KOPT-K1 (cell line): ENCODE results near the gene P2RY14.

Experiments used
- H3K27ac ChIP-seq: fragments of 200-600 bp; sonication (generic); 2 replicates; pipeline ENCODE4 v1.5.1; 2016; ENCODE audit warnings: antibody characterized with exemption, mild to moderate bottlenecking, low read depth, low read length; ENCODE audit not compliant: poor library complexity, severe bottlenecking
- H3K36me3 ChIP-seq: fragments of 200-600 bp; sonication (generic); 2 replicates; pipeline ENCODE4 v1.5.1; 2017; ENCODE audit warnings: antibody characterized with exemption, mild to moderate bottlenecking, low read length, moderate library complexity; ENCODE audit not compliant: insufficient read depth
- H3K9me3 ChIP-seq: fragments of 200-600 bp; sonication (generic); 2 replicates; pipeline ENCODE4 v1.5.1; 2017; ENCODE audit warnings: antibody characterized with exemption, low read length, mild to moderate bottlenecking; ENCODE audit not compliant: insufficient read depth, poor library complexity, severe bottlenecking

P2RY14 gene

GRCh38 chr3:151307583-151308488 is 29.5 kb upstream of the P2RY14 start:
- H3K9me3 ChIP-seq = no peaks in the 10 kb centered on the region
- H3K27ac ChIP-seq = no peak overlapping the region
- no peaks in the 10 kb centered on the region for H3K36me3 ChIP-seq

- no peaks in the 10 kb centered on the region for H3K9me3 ChIP-seq
- no peaks in the 10 kb centered on the region for H3K36me3 ChIP-seq
- no peak overlapping the region for H3K27ac ChIP-seq
Measured at GRCh38 chr3:151307131-151307530, 28.8 kb upstream of the P2RY14 start.

- no peaks in the 10 kb centered on the region for H3K36me3 ChIP-seq
- no peak overlapping the region for H3K27ac ChIP-seq
Measured at GRCh38 chr3:151306168-151306810, 27.9 kb upstream of the P2RY14 start.

GRCh38 chr3:151305775-151306151 is 27.4 kb upstream of the P2RY14 start:
- no peaks in the 10 kb centered on the region for H3K9me3 ChIP-seq
- no peak overlapping the region for H3K27ac ChIP-seq
- no peaks in the 10 kb centered on the region for H3K36me3 ChIP-seq

More at GRCh38 chr3:151306168-151306810, 27.9 kb upstream of the P2RY14 start:
- no peaks in the 10 kb centered on the region for H3K9me3 ChIP-seq

GRCh38 chr3:151305060-151305774 is 26.9 kb upstream of the P2RY14 start:
- Histone ChIP-seq H3K36me3 (no peaks in the 10 kb centered on the region), H3K9me3 (no peaks in the 10 kb centered on the region), H3K27ac (no peak overlapping the region)

- no peaks in the 10 kb centered on the region for H3K36me3 ChIP-seq
- H3K9me3 ChIP-seq = no peaks in the 10 kb centered on the region
- no peak overlapping the region for H3K27ac ChIP-seq
Measured at GRCh38 chr3:151303751-151304150, 25.4 kb upstream of the P2RY14 start.

GRCh38 chr3:151301787-151302186 is 23.4 kb upstream of the P2RY14 start:
- H3K27ac ChIP-seq = no peak overlapping the region
- no peaks in the 10 kb centered on the region for H3K36me3 ChIP-seq
- no peaks in the 10 kb centered on the region for H3K9me3 ChIP-seq

- Histone ChIP-seq H3K9me3 (no peaks in the 10 kb centered on the region), H3K27ac (no peak overlapping the region), H3K36me3 (no peaks in the 10 kb centered on the region)
Measured at GRCh38 chr3:151300539-151300938, 22.2 kb upstream of the P2RY14 start.

- no peaks in the 10 kb centered on the region for H3K9me3 ChIP-seq
- H3K27ac ChIP-seq = no peak overlapping the region
Measured at GRCh38 chr3:151299006-151299405, 20.7 kb upstream of the P2RY14 start.

GRCh38 chr3:151297429-151297828 is 19.1 kb upstream of the P2RY14 start:
- no peak overlapping the region for H3K27ac ChIP-seq
- H3K9me3 ChIP-seq = no peaks in the 10 kb centered on the region
- H3K36me3 ChIP-seq = no peaks in the 10 kb centered on the region

More at GRCh38 chr3:151299006-151299405, 20.7 kb upstream of the P2RY14 start:
- H3K36me3 ChIP-seq = no peaks in the 10 kb centered on the region

GRCh38 chr3:151296226-151296625 is 17.9 kb upstream of the P2RY14 start:
- H3K27ac ChIP-seq = no peak overlapping the region
- H3K9me3 ChIP-seq = no peaks in the 10 kb centered on the region
- H3K36me3 ChIP-seq = no peaks in the 10 kb centered on the region

- H3K9me3 ChIP-seq = no peaks in the 10 kb centered on the region
- no peaks in the 10 kb centered on the region for H3K36me3 ChIP-seq
- H3K27ac ChIP-seq = no peak overlapping the region
Measured at GRCh38 chr3:151293127-151293526, 14.8 kb upstream of the P2RY14 start.

GRCh38 chr3:151290673-151291072 is 12.3 kb upstream of the P2RY14 start:
- no peaks in the 10 kb centered on the region for H3K36me3 ChIP-seq
- no peaks in the 10 kb centered on the region for H3K9me3 ChIP-seq
- H3K27ac ChIP-seq = no peak overlapping the region

- no peaks in the 10 kb centered on the region for H3K9me3 ChIP-seq
- no peaks in the 10 kb centered on the region for H3K36me3 ChIP-seq
- H3K27ac ChIP-seq = no peak overlapping the region
Measured at GRCh38 chr3:151289445-151289844, 11.1 kb upstream of the P2RY14 start.

GRCh38 chr3:151285940-151286339 is 7.6 kb upstream of the P2RY14 start:
- H3K36me3 ChIP-seq = no peaks in the 10 kb centered on the region
- no peaks in the 10 kb centered on the region for H3K9me3 ChIP-seq
- no peak overlapping the region for H3K27ac ChIP-seq
